ENCODE measurements around the gene FBXO46. TPM values are rescaled to one million over a fixed set of nuclear protein-coding genes. Genes with fewer than 3 reads are reported as not detected.

The FBXO46 gene
- total and polyA plus RNA-seq, 2 of the 13 experiments (the other 11 are each of a cell fraction or from before 2014, with no cell fraction given): 6.2 to 6.4 TPM

GRCh38 chr19:45770192-45771101 lies 39.8 kb upstream of the FBXO46 start (continued):
- TF ChIP-seq ZBTB40 (IDR thresholded peaks at IDR 0.05) (no peak), ZBTB40 (CRISPR knock-in tag; IDR thresholded peaks at IDR 0.05) (peak; percentile 47), TP53 (CRISPR knock-in tag; conservative IDR thresholded peaks at IDR 0.05) (no peak), GLI4 (CRISPR knock-in tag; IDR thresholded peaks at IDR 0.05; ENCODE audit: borderline replicate concordance) (no peak), ZNF10 (CRISPR knock-in tag; IDR thresholded peaks at IDR 0.05; ENCODE audit: borderline replicate concordance, low read depth) (no peak), PAX8 (CRISPR knock-in tag; IDR thresholded peaks at IDR 0.05; ENCODE audit: borderline replicate concordance) (0 out of 2 replicates have a peak, but pooled peaks have one; percentile 77), ZNF747 (CRISPR knock-in tag; IDR thresholded peaks at IDR 0.05; ENCODE audit: borderline replicate concordance) (peak; percentile 71), ZSCAN30 (CRISPR knock-in tag; IDR thresholded peaks at IDR 0.05) (no peak), CHD4 (IDR thresholded peaks at IDR 0.05; ENCODE audit: borderline replicate concordance, low read length) (0 out of 2 replicates have a peak, but pooled peaks have one; percentile 40), ZSCAN9 (CRISPR knock-in tag; IDR thresholded peaks at IDR 0.05; ENCODE audit: borderline replicate concordance) (no peak; the same call in 1 of the 2 replicates)
- TF ChIP-seq, protein P1, sequence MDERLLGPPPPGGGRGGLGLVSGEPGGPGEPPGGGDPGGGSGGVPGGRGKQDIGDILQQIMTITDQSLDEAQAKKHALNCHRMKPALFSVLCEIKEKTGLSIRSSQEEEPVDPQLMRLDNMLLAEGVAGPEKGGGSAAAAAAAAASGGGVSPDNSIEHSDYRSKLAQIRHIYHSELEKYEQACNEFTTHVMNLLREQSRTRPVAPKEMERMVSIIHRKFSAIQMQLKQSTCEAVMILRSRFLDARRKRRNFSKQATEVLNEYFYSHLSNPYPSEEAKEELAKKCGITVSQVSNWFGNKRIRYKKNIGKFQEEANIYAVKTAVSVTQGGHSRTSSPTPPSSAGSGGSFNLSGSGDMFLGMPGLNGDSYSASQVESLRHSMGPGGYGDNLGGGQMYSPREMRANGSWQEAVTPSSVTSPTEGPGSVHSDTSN (CRISPR knock-in tag; IDR thresholded peaks at IDR 0.05): no peak
- TF ChIP-seq, protein P2, sequence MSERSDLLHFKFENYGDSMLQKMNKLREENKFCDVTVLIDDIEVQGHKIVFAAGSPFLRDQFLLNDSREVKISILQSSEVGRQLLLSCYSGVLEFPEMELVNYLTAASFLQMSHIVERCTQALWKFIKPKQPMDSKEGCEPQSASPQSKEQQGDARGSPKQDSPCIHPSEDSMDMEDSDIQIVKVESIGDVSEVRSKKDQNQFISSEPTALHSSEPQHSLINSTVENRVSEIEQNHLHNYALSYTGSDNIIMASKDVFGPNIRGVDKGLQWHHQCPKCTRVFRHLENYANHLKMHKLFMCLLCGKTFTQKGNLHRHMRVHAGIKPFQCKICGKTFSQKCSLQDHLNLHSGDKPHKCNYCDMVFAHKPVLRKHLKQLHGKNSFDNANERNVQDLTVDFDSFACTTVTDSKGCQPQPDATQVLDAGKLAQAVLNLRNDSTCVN (CRISPR knock-in tag; IDR thresholded peaks at IDR 0.05; ENCODE audit: borderline replicate concordance): peak; percentile 68
- TF ChIP-seq, protein P3, sequence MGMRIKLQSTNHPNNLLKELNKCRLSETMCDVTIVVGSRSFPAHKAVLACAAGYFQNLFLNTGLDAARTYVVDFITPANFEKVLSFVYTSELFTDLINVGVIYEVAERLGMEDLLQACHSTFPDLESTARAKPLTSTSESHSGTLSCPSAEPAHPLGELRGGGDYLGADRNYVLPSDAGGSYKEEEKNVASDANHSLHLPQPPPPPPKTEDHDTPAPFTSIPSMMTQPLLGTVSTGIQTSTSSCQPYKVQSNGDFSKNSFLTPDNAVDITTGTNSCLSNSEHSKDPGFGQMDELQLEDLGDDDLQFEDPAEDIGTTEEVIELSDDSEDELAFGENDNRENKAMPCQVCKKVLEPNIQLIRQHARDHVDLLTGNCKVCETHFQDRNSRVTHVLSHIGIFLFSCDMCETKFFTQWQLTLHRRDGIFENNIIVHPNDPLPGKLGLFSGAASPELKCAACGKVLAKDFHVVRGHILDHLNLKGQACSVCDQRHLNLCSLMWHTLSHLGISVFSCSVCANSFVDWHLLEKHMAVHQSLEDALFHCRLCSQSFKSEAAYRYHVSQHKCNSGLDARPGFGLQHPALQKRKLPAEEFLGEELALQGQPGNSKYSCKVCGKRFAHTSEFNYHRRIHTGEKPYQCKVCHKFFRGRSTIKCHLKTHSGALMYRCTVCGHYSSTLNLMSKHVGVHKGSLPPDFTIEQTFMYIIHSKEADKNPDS (CRISPR knock-in tag; IDR thresholded peaks at IDR 0.05): 0 out of 2 replicates have a peak, but pooled peaks have one; percentile 23
- TF ChIP-seq, protein P4, sequence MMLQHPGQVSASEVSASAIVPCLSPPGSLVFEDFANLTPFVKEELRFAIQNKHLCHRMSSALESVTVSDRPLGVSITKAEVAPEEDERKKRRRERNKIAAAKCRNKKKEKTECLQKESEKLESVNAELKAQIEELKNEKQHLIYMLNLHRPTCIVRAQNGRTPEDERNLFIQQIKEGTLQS (CRISPR knock-in tag; IDR thresholded peaks at IDR 0.05): no peak
